ENCODE data around the gene NFIX. TPM values are rescaled to one million over a fixed set of nuclear protein-coding genes. Genes with fewer than 3 reads are reported as not detected.

Gene NFIX
- total RNA-seq, 1 donor from 2014 or later, result 146 TPM

- peak overlapping the region; percentile 57 for H3K4me3 ChIP-seq
- peaks cover 91% of the 10 kb centered on the region for H3K4me1 ChIP-seq
- peak in 1 of 2 donors; percentile 19 for ATAC-seq
Observed at GRCh38 chr19:13098277-13099072, 103.2 kb downstream of the NFIX start.

GRCh38 chr19:13099073-13099999 lies 104.1 kb downstream of the NFIX start:
- Histone ChIP-seq H3K36me3 (peaks cover 18% of the 10 kb centered on the region), H3K27me3 (ENCODE audit: low read depth) (no peaks in the 10 kb centered on the region), H3K9me3 (no peaks in the 10 kb centered on the region), H3K27ac (peak overlapping the region; percentile 96), H3K4me1 (peaks cover 91% of the 10 kb centered on the region), H3K4me3 (peak overlapping the region; percentile 57)
- DNase-seq, result peak; percentile 91
- ATAC-seq, result peak; percentile 53 to 65
- TF ChIP-seq, protein P1, sequence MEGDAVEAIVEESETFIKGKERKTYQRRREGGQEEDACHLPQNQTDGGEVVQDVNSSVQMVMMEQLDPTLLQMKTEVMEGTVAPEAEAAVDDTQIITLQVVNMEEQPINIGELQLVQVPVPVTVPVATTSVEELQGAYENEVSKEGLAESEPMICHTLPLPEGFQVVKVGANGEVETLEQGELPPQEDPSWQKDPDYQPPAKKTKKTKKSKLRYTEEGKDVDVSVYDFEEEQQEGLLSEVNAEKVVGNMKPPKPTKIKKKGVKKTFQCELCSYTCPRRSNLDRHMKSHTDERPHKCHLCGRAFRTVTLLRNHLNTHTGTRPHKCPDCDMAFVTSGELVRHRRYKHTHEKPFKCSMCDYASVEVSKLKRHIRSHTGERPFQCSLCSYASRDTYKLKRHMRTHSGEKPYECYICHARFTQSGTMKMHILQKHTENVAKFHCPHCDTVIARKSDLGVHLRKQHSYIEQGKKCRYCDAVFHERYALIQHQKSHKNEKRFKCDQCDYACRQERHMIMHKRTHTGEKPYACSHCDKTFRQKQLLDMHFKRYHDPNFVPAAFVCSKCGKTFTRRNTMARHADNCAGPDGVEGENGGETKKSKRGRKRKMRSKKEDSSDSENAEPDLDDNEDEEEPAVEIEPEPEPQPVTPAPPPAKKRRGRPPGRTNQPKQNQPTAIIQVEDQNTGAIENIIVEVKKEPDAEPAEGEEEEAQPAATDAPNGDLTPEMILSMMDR (IDR thresholded peaks at IDR 0.05), result no peak
- intact Hi-C loops (cut with DNase I), result no loop called here

More at GRCh38 chr19:13098277-13099072, 103.2 kb downstream of the NFIX start:
- intact Hi-C loops (cut with DNase I), result no loop called here
- H3K27ac ChIP-seq, result peak overlapping the region; percentile 96
- DNase-seq, result peak; percentile 70
- TF ChIP-seq, protein P1 (IDR thresholded peaks at IDR 0.05), result no peak
- H3K36me3 ChIP-seq, result peaks cover 22% of the 10 kb centered on the region
- no peaks in the 10 kb centered on the region for H3K9me3 ChIP-seq
- no peaks in the 10 kb centered on the region for H3K27me3 ChIP-seq (ENCODE audit: low read depth)

DNA sequence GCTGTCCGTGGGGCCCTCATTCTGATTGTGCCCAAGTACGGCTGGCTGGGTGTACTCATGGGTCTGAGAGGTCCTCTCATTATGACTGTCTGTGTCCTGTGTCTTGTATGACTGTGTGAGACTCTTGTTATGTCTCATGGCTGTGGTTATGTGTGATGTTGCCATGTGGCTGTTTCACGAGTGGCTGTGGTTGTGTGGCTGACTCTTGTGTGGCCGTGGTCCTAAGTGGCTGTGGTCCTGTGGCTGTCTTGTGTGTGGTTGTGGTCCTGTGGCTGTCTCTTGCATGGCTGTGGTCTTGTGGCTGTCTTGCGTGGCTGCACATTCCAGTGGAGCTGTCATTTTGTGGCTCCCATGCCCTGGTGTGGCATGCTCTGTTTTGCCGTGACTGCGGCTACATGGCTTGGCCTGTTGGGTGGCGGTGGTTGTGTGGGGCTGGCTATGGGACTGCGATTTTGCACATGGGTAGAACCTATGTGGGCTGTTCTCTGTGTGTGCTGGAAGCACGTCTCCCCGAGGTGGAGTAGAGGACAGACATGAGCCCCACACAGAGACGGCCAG lies 104.8 kb downstream of the NFIX start:
- Histone ChIP-seq H3K9me3 (no peaks in the 10 kb centered on the region), H3K36me3 (peaks cover 11% of the 10 kb centered on the region), H3K27ac (peak overlapping the region; percentile 96), H3K4me1 (peaks cover 89% of the 10 kb centered on the region), H3K27me3 (ENCODE audit: low read depth) (no peaks in the 10 kb centered on the region), H3K4me3 (peak overlapping the region; percentile 63)
- ATAC-seq (no peak), DNase-seq (no peak)
- TF ChIP-seq, protein P1 (IDR thresholded peaks at IDR 0.05), result no peak
- intact Hi-C loops (cut with DNase I), result no loop called here

GRCh38 chr19:13100841-13101589 lies 105.7 kb downstream of the NFIX start:
- TF ChIP-seq, protein P1 (IDR thresholded peaks at IDR 0.05), result peak; percentile 43
- H3K4me1 ChIP-seq, result peaks cover 88% of the 10 kb centered on the region
- H3K27me3 ChIP-seq (ENCODE audit: low read depth), result no peaks in the 10 kb centered on the region
- peak overlapping the region; percentile 96 for H3K27ac ChIP-seq
- H3K9me3 ChIP-seq, result no peaks in the 10 kb centered on the region
- H3K36me3 ChIP-seq, result peaks cover 6% of the 10 kb centered on the region
- H3K4me3 ChIP-seq, result peak overlapping the region; percentile 63
- ATAC-seq, result no peak
- DNase-seq, result no peak
- intact Hi-C loops (cut with DNase I), result no loop called here
